ENCODE results near the gene ZFHX3. TPM values are rescaled to one million over a fixed set of nuclear protein-coding genes. Genes with fewer than 3 reads are reported as not detected.
A peak's percentile ranks its signal among the peaks of the same experiment; 100 is the strongest.

The ZFHX3 gene
- total and polyA plus RNA-seq, 2 donors from 2014 or later, result 2.3 to 29.3 TPM

- FAIRE-seq (no peak), DNase-seq (no peak)
- Histone ChIP-seq H3K9me3 (ENCODE audit: control insufficient read depth in 2 of 3, insufficient read depth in 1 of 3, low read length in 3 of 3) (no peaks in the 10 kb centered on the region), H3K4me3 (ENCODE audit: low read length in 3 of 3) (no peak overlapping the region), H3K4me1 (ENCODE audit: control insufficient read depth in 2 of 3, insufficient read depth in 2 of 3, low read depth in 1 of 3, low read length in 3 of 3) (peaks cover 2 to 10% (median 6%) of the 10 kb centered on the region in 3 donors), H3K27me3 (ENCODE audit: control insufficient read depth, insufficient read depth, low read length) (no peaks in the 10 kb centered on the region), H3K9ac (ENCODE audit: low read length in 3 of 3) (no peak overlapping the region), H3K27ac (ENCODE audit: low read depth in 2 of 2, low read length in 2 of 2) (no peak overlapping the region), H3K36me3 (ENCODE audit: control insufficient read depth in 2 of 3, insufficient read depth in 3 of 3, low read length in 3 of 3) (no peaks in the 10 kb centered on the region)
- TF ChIP-seq, protein P1, sequence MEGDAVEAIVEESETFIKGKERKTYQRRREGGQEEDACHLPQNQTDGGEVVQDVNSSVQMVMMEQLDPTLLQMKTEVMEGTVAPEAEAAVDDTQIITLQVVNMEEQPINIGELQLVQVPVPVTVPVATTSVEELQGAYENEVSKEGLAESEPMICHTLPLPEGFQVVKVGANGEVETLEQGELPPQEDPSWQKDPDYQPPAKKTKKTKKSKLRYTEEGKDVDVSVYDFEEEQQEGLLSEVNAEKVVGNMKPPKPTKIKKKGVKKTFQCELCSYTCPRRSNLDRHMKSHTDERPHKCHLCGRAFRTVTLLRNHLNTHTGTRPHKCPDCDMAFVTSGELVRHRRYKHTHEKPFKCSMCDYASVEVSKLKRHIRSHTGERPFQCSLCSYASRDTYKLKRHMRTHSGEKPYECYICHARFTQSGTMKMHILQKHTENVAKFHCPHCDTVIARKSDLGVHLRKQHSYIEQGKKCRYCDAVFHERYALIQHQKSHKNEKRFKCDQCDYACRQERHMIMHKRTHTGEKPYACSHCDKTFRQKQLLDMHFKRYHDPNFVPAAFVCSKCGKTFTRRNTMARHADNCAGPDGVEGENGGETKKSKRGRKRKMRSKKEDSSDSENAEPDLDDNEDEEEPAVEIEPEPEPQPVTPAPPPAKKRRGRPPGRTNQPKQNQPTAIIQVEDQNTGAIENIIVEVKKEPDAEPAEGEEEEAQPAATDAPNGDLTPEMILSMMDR (IDR thresholded peaks at IDR 0.05; ENCODE audit: borderline replicate concordance, extremely low read depth, insufficient read depth), result no peak
- intact Hi-C loops (cut with DNase I), result loop anchor here (5.0 kb wide), 1 partner anchor 220 kb away; no protein-coding TSS in a partner anchor
Measured at GRCh38 chr16:72942021-72942420, 105.9 kb downstream of the ZFHX3 start.

- no peaks in the 10 kb centered on the region for H3K36me3 ChIP-seq (ENCODE audit: control insufficient read depth in 2 of 3, insufficient read depth in 3 of 3, low read length in 3 of 3)
- H3K27me3 ChIP-seq (ENCODE audit: control insufficient read depth, insufficient read depth, low read length), result no peaks in the 10 kb centered on the region
- no peak for FAIRE-seq
- intact Hi-C loops (cut with DNase I), result loop anchor here (5.0 kb wide), 1 partner anchor 221 kb away; no protein-coding TSS in a partner anchor
- peak in 1 of 5 donors; percentile 4 for DNase-seq
- no peaks in the 10 kb centered on the region for H3K9me3 ChIP-seq (ENCODE audit: control insufficient read depth in 2 of 3, insufficient read depth in 1 of 3, low read length in 3 of 3)
- TF ChIP-seq, protein P1 (IDR thresholded peaks at IDR 0.05; ENCODE audit: borderline replicate concordance, extremely low read depth, insufficient read depth), result no peak
- no peak overlapping the region for H3K9ac ChIP-seq (ENCODE audit: low read length in 3 of 3)
- no peak overlapping the region for H3K27ac ChIP-seq (ENCODE audit: low read depth in 2 of 2, low read length in 2 of 2)
- peaks cover 2 to 5% (median 4%) of the 10 kb centered on the region in 3 donors for H3K4me1 ChIP-seq (ENCODE audit: control insufficient read depth in 2 of 3, insufficient read depth in 2 of 3, low read depth in 1 of 3, low read length in 3 of 3)
- H3K4me3 ChIP-seq (ENCODE audit: low read length in 3 of 3), result no peak overlapping the region
Measured at GRCh38 chr16:72940886-72941285, 107.0 kb downstream of the ZFHX3 start.

- H3K4me3 ChIP-seq (ENCODE audit: low read length in 3 of 3), result peak overlapping the region in 1 of 3 donors; percentile 15
- peak overlapping the region in 1 of 2 donors; percentile 64 for H3K27ac ChIP-seq (ENCODE audit: low read depth in 2 of 2, low read length in 2 of 2)
- no peaks in the 10 kb centered on the region for H3K36me3 ChIP-seq (ENCODE audit: control insufficient read depth in 2 of 3, insufficient read depth in 3 of 3, low read length in 3 of 3)
- FAIRE-seq, result no peak
- H3K9me3 ChIP-seq (ENCODE audit: control insufficient read depth in 2 of 3, insufficient read depth in 1 of 3, low read length in 3 of 3), result no peaks in the 10 kb centered on the region
- peaks cover 2 to 5% (median 5%) of the 10 kb centered on the region in 3 donors for H3K4me1 ChIP-seq (ENCODE audit: control insufficient read depth in 2 of 3, insufficient read depth in 2 of 3, low read depth in 1 of 3, low read length in 3 of 3)
- DNase-seq, result peak in 3 of 5 donors; percentile 23 to 41 (median 39)
- intact Hi-C loops (cut with DNase I), result no loop called here
- no peak overlapping the region for H3K9ac ChIP-seq (ENCODE audit: low read length in 3 of 3)
- H3K27me3 ChIP-seq (ENCODE audit: control insufficient read depth, insufficient read depth, low read length), result no peaks in the 10 kb centered on the region
- TF ChIP-seq, protein P1 (IDR thresholded peaks at IDR 0.05; ENCODE audit: borderline replicate concordance, extremely low read depth, insufficient read depth), result no peak
Measured at GRCh38 chr16:72939247-72939646, 108.7 kb downstream of the ZFHX3 start.

GRCh38 chr16:72938795-72939164, 109.1 kb downstream of the ZFHX3 start:
- intact Hi-C loops (cut with DNase I), result no loop called here
- Histone ChIP-seq H3K9me3 (ENCODE audit: control insufficient read depth in 2 of 3, insufficient read depth in 1 of 3, low read length in 3 of 3) (no peaks in the 10 kb centered on the region), H3K27ac (ENCODE audit: low read depth in 2 of 2, low read length in 2 of 2) (peak overlapping the region; percentile 25 to 64), H3K9ac (ENCODE audit: low read length in 3 of 3) (no peak overlapping the region), H3K27me3 (ENCODE audit: control insufficient read depth, insufficient read depth, low read length) (no peaks in the 10 kb centered on the region), H3K36me3 (ENCODE audit: control insufficient read depth in 2 of 3, insufficient read depth in 3 of 3, low read length in 3 of 3) (no peaks in the 10 kb centered on the region), H3K4me1 (ENCODE audit: control insufficient read depth in 2 of 3, insufficient read depth in 2 of 3, low read depth in 1 of 3, low read length in 3 of 3) (peaks cover 2 to 5% (median 5%) of the 10 kb centered on the region in 3 donors), H3K4me3 (ENCODE audit: low read length in 3 of 3) (peak overlapping the region in 1 of 3 donors; percentile 15)
- peak in 3 of 5 donors; percentile 49 to 92 (median 65) for DNase-seq
- TF ChIP-seq, protein P1 (IDR thresholded peaks at IDR 0.05; ENCODE audit: borderline replicate concordance, extremely low read depth, insufficient read depth), result no peak
- no peak for FAIRE-seq

Data from kidney (tissue), 14 donors.